NCI-H2196 (cell line): ENCODE measurements around the gene ARMH3.

Experiments
- DNase-seq: peaks from one replicate; lab custom pipeline; 2025; ENCODE audit not compliant: unreplicated experiment; lab: John Stamatoyannopoulos, UW

ARMH3 gene

GRCh38 chr10:101874252-101874651, 181.7 kb downstream of the ARMH3 start:
- DNase-seq: no peak

- DNase-seq: no peak
These were observed 188.0 kb downstream of the ARMH3 start for GRCh38 chr10:101867931-101868330.

GRCh38 chr10:101859530-101859929, 196.4 kb downstream of the ARMH3 start:
- DNase-seq: no peak

- no peak for DNase-seq
These were observed 197.1 kb downstream of the ARMH3 start for GRCh38 chr10:101858723-101859500.

GRCh38 chr10:101857802-101858476, 198.0 kb downstream of the ARMH3 start:
- DNase-seq: no peak

- DNase-seq: no peak
These were observed 199.3 kb downstream of the ARMH3 start for GRCh38 chr10:101856626-101857025.

- no peak for DNase-seq
These were observed 204.4 kb downstream of the ARMH3 start for GRCh38 chr10:101851411-101852116.

- no peak for DNase-seq
These were observed 205.2 kb downstream of the ARMH3 start for GRCh38 chr10:101850749-101851148.

- DNase-seq: no peak
These were observed 207.1 kb downstream of the ARMH3 start for GRCh38 chr10:101848894-101849351.

GRCh38 chr10:101848408-101848807, 207.6 kb downstream of the ARMH3 start:
- DNase-seq: no peak

GRCh38 chr10:101845893-101846292, 210.1 kb downstream of the ARMH3 start:
- no peak for DNase-seq

- DNase-seq: peak; percentile 50
These were observed 212.6 kb downstream of the ARMH3 start, which contains the start of gene KCNIP2 for GRCh38 chr10:101843032-101844021. Gene KCNIP2 (minus strand): TSS chr10:101843800. CDS start chr10:101843568, 232 bp downstream.

GRCh38 chr10:101841826-101842225, 214.1 kb downstream of the ARMH3 start:
- DNase-seq: no peak

GRCh38 chr10:101840741-101841453, 215.1 kb downstream of the ARMH3 start:
- peak; percentile 56 for DNase-seq

- DNase-seq: peak; percentile 10
These were observed 215.8 kb downstream of the ARMH3 start for GRCh38 chr10:101840102-101840684.

- DNase-seq: peak; percentile 16
These were observed 216.4 kb downstream of the ARMH3 start for GRCh38 chr10:101839416-101840063.

GRCh38 chr10:101839002-101839401, 217.0 kb downstream of the ARMH3 start:
- no peak for DNase-seq

- no peak for DNase-seq
These were observed 217.5 kb downstream of the ARMH3 start for GRCh38 chr10:101838416-101838970.

GRCh38 chr10:101837748-101838147, 218.2 kb downstream of the ARMH3 start:
- DNase-seq: no peak
